WTC11 (cell line): ENCODE data around the gene ERAP2. TPM values are rescaled to one million over a fixed set of nuclear protein-coding genes. Genes with fewer than 3 reads are reported as not detected.

Source experiments
- ATAC-seq: fragments of 200-7000 bp; cut with Tn5 transposase; 2 replicates; pipeline ENCODE4 v1.10.0; 2021; ENCODE audit warnings: mild to moderate bottlenecking, moderate library complexity
- CTCF ChIA-PET: fragments of 300-600 bp; sonication (Branson Sonifier 250); formaldehyde crosslinking; loops from one replicate; lab custom pipeline; 2021; ENCODE audit warnings: antibody characterized with exemption; lab: Charles Lee
- POLR2A ChIA-PET: fragments of 350-600 bp; sonication (Branson Sonifier 250); formaldehyde crosslinking; loops from one replicate; lab custom pipeline; 2021; ENCODE audit warnings: antibody characterized with exemption; lab: Charles Lee
- DNase-seq: peaks from one replicate; pipeline ENCODE4 v3.0.0; 2021; ENCODE audit warnings: low spot score
- H3K27ac Mint-ChIP-seq: 2 replicates; pipeline ENCODE4 v1.8.0; 2021; ENCODE audit warnings: mixed read lengths
- H3K27me3 Mint-ChIP-seq: 2 replicates; pipeline ENCODE4 v1.8.0; 2021; ENCODE audit warnings: low read depth, mild to moderate bottlenecking, moderate library complexity, mixed read lengths
- H3K36me3 Mint-ChIP-seq: 2 replicates; pipeline ENCODE4 v1.8.0; 2021; ENCODE audit warnings: mixed read lengths
- H3K4me1 Mint-ChIP-seq: 2 replicates; pipeline ENCODE4 v1.8.0; 2022; ENCODE audit warnings: mixed read lengths
- H3K4me3 Mint-ChIP-seq: 2 replicates; pipeline ENCODE4 v1.8.0; 2021; ENCODE audit warnings: mild to moderate bottlenecking, moderate library complexity, mixed read lengths
- H3K9me3 Mint-ChIP-seq: 2 replicates; pipeline ENCODE4 v1.8.0; 2021; ENCODE audit warnings: mixed read lengths
- ARID4B ChIP-seq: sonication (generic); formaldehyde crosslinking; IDR thresholded peaks from 2 replicates; pipeline ENCODE4 v1.8.0; 2023; ENCODE audit warnings: missing genetic modification reagents, mild to moderate bottlenecking, borderline replicate concordance
- CREM ChIP-seq: sonication (generic); formaldehyde crosslinking; IDR thresholded peaks from 2 replicates; pipeline ENCODE4 v1.8.1; 2022; ENCODE audit warnings: mild to moderate bottlenecking, missing genetic modification reagents, moderate library complexity
- E2F5 ChIP-seq: sonication (generic); formaldehyde crosslinking; IDR thresholded peaks from 2 replicates; pipeline ENCODE4 v1.8.1; 2022; ENCODE audit warnings: mild to moderate bottlenecking, moderate library complexity, missing genetic modification reagents
- ETV6 ChIP-seq: sonication (generic); formaldehyde crosslinking; IDR thresholded peaks from 2 replicates; pipeline ENCODE4 v1.8.1; 2022; ENCODE audit warnings: mild to moderate bottlenecking, missing genetic modification reagents
- FOXJ3 ChIP-seq: sonication (generic); formaldehyde crosslinking; IDR thresholded peaks from 2 replicates; pipeline ENCODE4 v1.9.0; 2021; ENCODE audit warnings: missing genetic modification reagents, mild to moderate bottlenecking, borderline replicate concordance
- IRF1 ChIP-seq: sonication (generic); formaldehyde crosslinking; IDR thresholded peaks from 2 replicates; pipeline ENCODE4 v1.8.0; 2023; ENCODE audit warnings: missing genetic modification reagents
- IRF2 ChIP-seq: sonication (generic); formaldehyde crosslinking; IDR thresholded peaks from 2 replicates; pipeline ENCODE4 v1.8.0; 2022; ENCODE audit warnings: low read depth, missing genetic modification reagents, borderline replicate concordance
- MLX ChIP-seq: sonication (generic); formaldehyde crosslinking; IDR thresholded peaks from 2 replicates; pipeline ENCODE4 v1.8.1; 2023; ENCODE audit warnings: mild to moderate bottlenecking, missing genetic modification reagents, moderate library complexity
- PRDM15 ChIP-seq: sonication (generic); formaldehyde crosslinking; IDR thresholded peaks from 2 replicates; pipeline ENCODE4 v1.8.0; 2022; ENCODE audit warnings: missing genetic modification reagents
- PREB ChIP-seq: sonication (generic); formaldehyde crosslinking; IDR thresholded peaks from 2 replicates; pipeline ENCODE4 v1.8.1; 2022; ENCODE audit warnings: mild to moderate bottlenecking, missing genetic modification reagents, moderate library complexity, borderline replicate concordance
- SMAD3 ChIP-seq: sonication (generic); formaldehyde crosslinking; IDR thresholded peaks from 2 replicates; pipeline ENCODE4 v1.8.0; 2022; ENCODE audit warnings: missing genetic modification reagents, mild to moderate bottlenecking, borderline replicate concordance
- TP53 ChIP-seq: sonication (generic); formaldehyde crosslinking; IDR thresholded peaks from 2 replicates; pipeline ENCODE4 v1.8.1; 2023; ENCODE audit warnings: mild to moderate bottlenecking, missing genetic modification reagents
- USF1 ChIP-seq: sonication (generic); formaldehyde crosslinking; IDR thresholded peaks from 2 replicates; pipeline ENCODE4 v1.8.0; 2022; ENCODE audit warnings: mild to moderate bottlenecking, missing genetic modification reagents
- ZNF121 ChIP-seq: sonication (generic); formaldehyde crosslinking; IDR thresholded peaks from 2 replicates; pipeline ENCODE4 v1.8.0; 2023; ENCODE audit warnings: missing genetic modification reagents
- ZNF219 ChIP-seq: sonication (generic); formaldehyde crosslinking; IDR thresholded peaks from 2 replicates; pipeline ENCODE4 v1.8.0; 2023; ENCODE audit warnings: missing genetic modification reagents, mild to moderate bottlenecking, borderline replicate concordance
- ZNF281 ChIP-seq: sonication (generic); formaldehyde crosslinking; IDR thresholded peaks from 2 replicates; pipeline ENCODE4 v1.8.0; 2023; ENCODE audit warnings: mild to moderate bottlenecking, missing genetic modification reagents
- ZNF423 ChIP-seq: fragments of 250-450 bp; sonication (Bioruptor Pico); IDR thresholded peaks from 2 replicates; pipeline ENCODE4 v2.1.2; 2022; ENCODE audit warnings: mild to moderate bottlenecking, moderate library complexity
- ZNF425 ChIP-seq: fragments of 250-450 bp; sonication (Bioruptor Pico); conservative IDR thresholded peaks from 2 replicates; pipeline ENCODE4 v1.9.0; 2021; ENCODE audit warnings: mild to moderate bottlenecking
- total RNA-seq: library from RNA; stranded (reverse); gene quantifications from 3 replicates; pipeline ENCODE4 v1.2.3, GENCODE V29; 2021

Gene ERAP2
- total RNA-seq, 1 experiment from 2014 or later, result 0.13 TPM

- TF ChIP-seq ARID4B (CRISPR knock-in tag), result no peak
These were observed 87.0 kb downstream of the ERAP2 start (continued) for GRCh38 chr5:96963267-96963666.

GRCh38 chr5:96966801-96967200 is 90.5 kb downstream of the ERAP2 start:
- ChIA-PET POLR2A (no interaction called here), CTCF (no interaction called here)
- H3K27ac Mint-ChIP-seq, result no peak overlapping the region
- H3K9me3 Mint-ChIP-seq, result no peaks in the 10 kb centered on the region
- H3K4me1 Mint-ChIP-seq, result peaks cover 5% of the 10 kb centered on the region
- DNase-seq, result no peak
- H3K36me3 Mint-ChIP-seq, result no peaks in the 10 kb centered on the region
- no peak for ATAC-seq
- no peak overlapping the region for H3K4me3 Mint-ChIP-seq
- H3K27me3 Mint-ChIP-seq, result no peaks in the 10 kb centered on the region
- TF ChIP-seq ETV6 (CRISPR knock-in tag) (no peak), USF1 (no peak), PRDM15 (CRISPR knock-in tag) (no peak), MLX (CRISPR knock-in tag) (no peak), ZNF425 (CRISPR knock-in tag) (no peak), FOXJ3 (CRISPR knock-in tag) (no peak), ZNF121 (CRISPR knock-in tag) (no peak), ZNF219 (no peak), ZNF281 (CRISPR knock-in tag) (no peak), PREB (CRISPR knock-in tag) (no peak), E2F5 (CRISPR knock-in tag) (no peak), IRF1 (CRISPR knock-in tag) (no peak), SMAD3 (CRISPR knock-in tag) (no peak), IRF2 (CRISPR knock-in tag) (no peak), ZNF423 (CRISPR knock-in tag) (no peak), TP53 (no peak), CREM (CRISPR knock-in tag) (no peak)
